H1 (cell line): ENCODE data around the gene CCDC71L. TPM values are rescaled to one million over a fixed set of nuclear protein-coding genes. Genes with fewer than 3 reads are reported as not detected.

Source experiments
- CTCF ChIA-PET: fragments of 300-600 bp; sonication (Branson Sonifier 250); formaldehyde crosslinking; loops from one replicate; lab custom pipeline; 2021; ENCODE audit not compliant: partially characterized antibody; lab: Charles Lee
- POLR2A ChIA-PET: fragments of 300-600 bp; sonication (Branson Sonifier 250); formaldehyde crosslinking; loops from one replicate; lab custom pipeline; 2021; ENCODE audit warnings: inconsistent platforms; ENCODE audit not compliant: partially characterized antibody; lab: Charles Lee
- DNase-seq, 2 experiments: peaks; one replicate each; pipeline versions ENCODE4 v3.0.0 to v3.0.0-alpha.2; 2010 to 2022; ENCODE audit warnings: low spot score in 2 of 2, low read depth in 1 of 2, mixed read lengths in 1 of 2
- FAIRE-seq: peaks from 2 replicates; lab custom pipeline; 2011; peaks lifted over from hg19 to GRCh38; lab: Jason Lieb, UNC
- H2AFZ ChIP-seq: 2 replicates; pipeline ENCODE4 v1.8.1; 2012; ENCODE audit warnings: low read length, inconsistent platforms
- H2AK5ac ChIP-seq: 2 replicates; pipeline ENCODE4 v1.6.1; 2013; ENCODE audit warnings: low read depth, low read length
- H2BK120ac ChIP-seq: replicated peaks from 2 replicates; pipeline ENCODE3; 2013; ENCODE audit warnings: low read depth, low read length, inconsistent platforms
- H2BK12ac ChIP-seq: 2 replicates; pipeline ENCODE4 v1.6.1; 2013; ENCODE audit warnings: low read depth, low read length
- H2BK15ac ChIP-seq: 2 replicates; pipeline ENCODE4 v1.6.1; 2013; ENCODE audit warnings: low read length
- H2BK20ac ChIP-seq: 2 replicates; pipeline ENCODE4 v1.6.1; 2013; ENCODE audit warnings: low read length
- H2BK5ac ChIP-seq: 2 replicates; pipeline ENCODE4 v1.6.1; 2013; ENCODE audit warnings: low read depth, low read length
- H3K14ac ChIP-seq: 2 replicates; pipeline ENCODE4 v1.6.1; 2013; ENCODE audit warnings: inconsistent platforms; ENCODE audit not compliant: insufficient read length
- H3K18ac ChIP-seq: 2 replicates; pipeline ENCODE4 v1.6.1; 2013; ENCODE audit warnings: low read length; ENCODE audit errors: extremely low read depth
- H3K23ac ChIP-seq: 2 replicates; pipeline ENCODE4 v1.6.1; 2013; ENCODE audit warnings: inconsistent platforms; ENCODE audit not compliant: insufficient read length
- H3K23me2 ChIP-seq: 2 replicates; pipeline ENCODE4 v1.6.1; 2013; ENCODE audit warnings: low read depth, low read length
- H3K27ac ChIP-seq: 2 replicates; pipeline ENCODE4 v1.6.1; 2011; ENCODE audit warnings: low read depth, low read length, inconsistent platforms
- H3K27me3 ChIP-seq, 4 experiments: replicated peaks in 1 of 4; 1 replicate in 1 of 4; 2 replicates in 3 of 4; pipeline versions ENCODE4 v1.6.1 to v1.8.1; 2011 to 2013; ENCODE audit warnings: low read length in 3 of 4, mild to moderate bottlenecking in 3 of 4, inconsistent platforms in 2 of 4, mixed read lengths in 2 of 4, moderate library complexity in 1 of 4; ENCODE audit not compliant: control insufficient read depth in 3 of 4, insufficient read depth in 3 of 4; ENCODE audit errors: extremely low read depth in 1 of 4
- H3K36me3 ChIP-seq, 4 experiments: 2 replicates each; pipeline versions ENCODE4 v1.6.1 to v1.8.1; 2011 to 2013; ENCODE audit warnings: mild to moderate bottlenecking in 4 of 4, low read length in 3 of 4, moderate library complexity in 2 of 4, control low read depth in 1 of 4, inconsistent platforms in 1 of 4; ENCODE audit not compliant: insufficient read depth in 4 of 4, control insufficient read depth in 2 of 4
- H3K4ac ChIP-seq: replicated peaks from 2 replicates; pipeline ENCODE3; 2013; ENCODE audit warnings: low read length, low read depth, mixed read lengths, inconsistent platforms; ENCODE audit not compliant: insufficient read length
- H3K4me1 ChIP-seq, 4 experiments: replicated peaks in 1 of 4; 1 replicate in 1 of 4; 2 replicates in 3 of 4; pipeline versions ENCODE4 v1.6.1 to v1.8.1; 2011 to 2013; ENCODE audit warnings: low read length in 3 of 4, inconsistent platforms in 2 of 4, mixed read lengths in 1 of 4; ENCODE audit not compliant: insufficient read depth in 4 of 4, control insufficient read depth in 3 of 4
- H3K4me2 ChIP-seq, 2 experiments: 2 replicates each; pipeline versions ENCODE4 v1.6.1 to v1.8.1; 2011 to 2013; ENCODE audit warnings: low read depth in 2 of 2, low read length in 2 of 2, control low read depth in 1 of 2, inconsistent platforms in 1 of 2, mild to moderate bottlenecking in 1 of 2; ENCODE audit not compliant: insufficient read depth in 1 of 2
- H3K4me3 ChIP-seq, 4 experiments: fragments of 200-600, 300-600 bp in 1 of 4; sonication (generic), shearing (Covaris generic), sonication (Bioruptor Twin) in 1 of 4; 2 replicates each; pipeline versions ENCODE4 v1.5.1 to v1.8.1; 2011 to 2016; ENCODE audit warnings: low read length in 4 of 4, low read depth in 3 of 4, control low read depth in 2 of 4, inconsistent platforms in 2 of 4, mild to moderate bottlenecking in 2 of 4, mixed read lengths in 1 of 4, moderate library complexity in 1 of 4; ENCODE audit not compliant: insufficient read depth in 2 of 4; ENCODE audit errors: extremely low read depth in 1 of 4
- H3K56ac ChIP-seq: replicated peaks from 2 replicates; pipeline ENCODE3; 2013; ENCODE audit warnings: low read depth, mild to moderate bottlenecking, mixed read lengths, low read length, inconsistent platforms; ENCODE audit not compliant: insufficient read length
- H3K79me1 ChIP-seq: 2 replicates; pipeline ENCODE4 v1.6.1; 2013; ENCODE audit warnings: low read depth, low read length, control low read depth
- H3K79me2 ChIP-seq, 2 experiments: 2 replicates each; pipeline versions ENCODE4 v1.6.1 to v1.8.1; 2012 to 2013; ENCODE audit warnings: low read length in 2 of 2, mild to moderate bottlenecking in 2 of 2, inconsistent platforms in 1 of 2; ENCODE audit not compliant: insufficient read depth in 2 of 2, control insufficient read depth in 1 of 2
- H3K9ac ChIP-seq, 4 experiments: replicated peaks in 1 of 4; 1 replicate in 1 of 4; 2 replicates in 3 of 4; pipeline versions ENCODE4 v1.6.1 to v1.8.1; 2011 to 2013; ENCODE audit warnings: low read depth in 3 of 4, low read length in 3 of 4, control low read depth in 2 of 4, mild to moderate bottlenecking in 2 of 4, moderate library complexity in 2 of 4, inconsistent platforms in 1 of 4; ENCODE audit errors: extremely low read depth in 1 of 4
- H3K9me3 ChIP-seq, 2 experiments: 2 replicates each; pipeline versions ENCODE4 v1.6.1 to v1.8.1; 2012 to 2013; ENCODE audit warnings: mild to moderate bottlenecking in 2 of 2, moderate library complexity in 2 of 2, control low read depth in 1 of 2, inconsistent platforms in 1 of 2, low read depth in 1 of 2, low read length in 1 of 2, mixed read lengths in 1 of 2; ENCODE audit not compliant: insufficient read depth in 2 of 2
- H4K20me1 ChIP-seq, 2 experiments: replicated peaks in 1 of 2; 2 replicates each; pipeline versions ENCODE3 to v1.8.1; 2011 to 2013; ENCODE audit warnings: inconsistent platforms in 2 of 2, low read length in 2 of 2, mild to moderate bottlenecking in 1 of 2; ENCODE audit not compliant: insufficient read depth in 2 of 2, control insufficient read depth in 1 of 2
- H4K5ac ChIP-seq: 2 replicates; pipeline ENCODE4 v1.6.1; 2013; ENCODE audit warnings: low read length, low read depth, mixed read lengths, inconsistent platforms; ENCODE audit not compliant: insufficient read length
- H4K8ac ChIP-seq: 2 replicates; pipeline ENCODE4 v1.8.0; 2013; ENCODE audit warnings: mild to moderate bottlenecking, moderate library complexity, low read length, inconsistent platforms; ENCODE audit not compliant: insufficient read depth; ENCODE audit errors: extremely low read depth
- H4K91ac ChIP-seq: replicated peaks from 2 replicates; pipeline ENCODE3; 2013; ENCODE audit warnings: low read length, mixed read lengths, inconsistent platforms; ENCODE audit not compliant: insufficient read length
- CBX8 ChIP-seq: fragments of 300-800, 300-1000 bp; sonication (generic); IDR thresholded peaks from 2 replicates; pipeline ENCODE4 v1.7.1; 2016; ENCODE audit warnings: low read depth, low read length, borderline replicate concordance
- CHD2 ChIP-seq: IDR thresholded peaks from 2 replicates; pipeline ENCODE4 v1.6.1; 2012; ENCODE audit warnings: low read length, improper control_type of control experiment
- CTBP2 ChIP-seq: IDR thresholded peaks from 2 replicates; pipeline ENCODE4 v1.7.0; 2011; ENCODE audit warnings: borderline replicate concordance, mild to moderate bottlenecking, moderate library complexity, mixed read lengths, low read length; ENCODE audit not compliant: insufficient read depth, insufficient read length
- GABPA ChIP-seq: IDR thresholded peaks from 2 replicates; pipeline ENCODE4 v1.6.1; 2011; ENCODE audit warnings: mild to moderate bottlenecking, low read length, moderate library complexity, borderline replicate concordance; ENCODE audit not compliant: insufficient read depth
- JUND ChIP-seq: IDR thresholded peaks from 2 replicates; pipeline ENCODE4 v1.6.1; 2011; ENCODE audit warnings: mild to moderate bottlenecking, improper control_type of control experiment, low read length
- SAP30 ChIP-seq: fragments of 300-600 bp; sonication (generic); IDR thresholded peaks from 2 replicates; pipeline ENCODE4 v1.7.1; 2012; ENCODE audit warnings: low read length, moderate library complexity, mild to moderate bottlenecking, inconsistent platforms; ENCODE audit not compliant: insufficient read depth, insufficient replicate concordance
- SIN3A ChIP-seq, 2 experiments: IDR thresholded peaks in 1 of 2; conservative IDR thresholded peaks in 1 of 2; 2 replicates each; pipeline ENCODE4 v1.6.1; 2011 to 2012; ENCODE audit warnings: low read length in 2 of 2, improper control_type of control experiment in 1 of 2, low read depth in 1 of 2, mild to moderate bottlenecking in 1 of 2
- SP1 ChIP-seq: IDR thresholded peaks from 2 replicates; pipeline ENCODE4 v1.6.1; 2011; ENCODE audit warnings: low read depth, low read length
- WGBS, 2 experiments: shearing (Covaris generic) in 1 of 2; methylation state at CpG; one replicate each; pipeline versions ENCODE4 v1.1.6 to v1.1.7; 2013 to 2015; ENCODE audit warnings: low lambda C conversion rate in 2 of 2, mixed read lengths in 2 of 2, inconsistent platforms in 1 of 2, low coverage in 1 of 2, missing lambda C conversion rate in 1 of 2; ENCODE audit not compliant: insufficient replicate concordance in 2 of 2, insufficient coverage in 1 of 2, insufficient read length in 1 of 2; ENCODE audit errors: extremely low coverage in 1 of 2, missing lambda C conversion rate in 1 of 2; 5-methylcytosine and 5-hydroxymethylcytosine counted together
- polyA plus RNA-seq, 7 experiments: library from polyadenylated mRNA; depleted of rRNA in 3 of 7; stranded (reverse) in 5 of 7; unstranded in 2 of 7; fragments of >200 nt in 5 of 7; fragments of 200-250 nt in 2 of 7; gene quantifications; 1 replicate in 5 of 7; 2 replicates in 1 of 7; 4 replicates in 1 of 7; pipeline versions ENCODE4 v1.2.1 to v1.2.3, GENCODE V29; 2011 to 2013; ENCODE audit warnings: missing spikeins in 2 of 7, mixed read lengths in 2 of 7
- total RNA-seq: library from RNA; stranded (reverse); fragmentation: NEBNext Ultra II Directional; extraction: Animal tissue kit (Norgen Biotek cat#: 25700); gene quantifications from 2 replicates; pipeline ENCODE4 v1.2.1, GENCODE V29; 2021

The CCDC71L gene
- total and polyA plus RNA-seq, 2 of the 8 experiments (the other 6 are each of a cell fraction or from before 2014, with no cell fraction given) = 12.5 to 16.7 TPM

- 90% methylated on average over 2 of the region's 2 CpGs; no CpG with 5 or more reads in 1 of the 2 experiments for WGBS, 2 experiments
- Histone ChIP-seq H2AK5ac (no peak overlapping the region), H4K5ac (no peak overlapping the region), H3K4ac (no peak overlapping the region), H2BK5ac (no peak overlapping the region), H3K4me3 (no peak overlapping the region), H3K23ac (no peak overlapping the region), H3K56ac (no peak overlapping the region), H2BK120ac (no peak overlapping the region), H3K4me1 (no peaks in the 10 kb centered on the region; a peak in 1 of 7 replicates), H2BK20ac (no peak overlapping the region), H3K14ac (no peak overlapping the region), H2BK15ac (no peak overlapping the region), H4K20me1 (no peaks in the 10 kb centered on the region), H3K36me3 (no peaks in the 10 kb centered on the region), H3K27me3 (no peaks in the 10 kb centered on the region; a peak in 1 of 7 replicates), H4K91ac (no peak overlapping the region), H3K27ac (no peak overlapping the region), H3K79me1 (no peaks in the 10 kb centered on the region), H3K9me3 (no peaks in the 10 kb centered on the region), H3K18ac (no peak overlapping the region), H3K23me2 (no peaks in the 10 kb centered on the region), H2AFZ (no peak overlapping the region), H3K79me2 (no peaks in the 10 kb centered on the region), H3K9ac (no peak overlapping the region), H2BK12ac (no peak overlapping the region), H3K4me2 (no peak overlapping the region), H4K8ac (no peak overlapping the region)
- ChIA-PET CTCF (no interaction called here), POLR2A (no interaction called here)
- TF ChIP-seq JUND = no peak
- no peak for TF ChIP-seq SP1
- no peak for TF ChIP-seq CBX8
- TF ChIP-seq CHD2 = no peak
- no peak for TF ChIP-seq SIN3A (conservative IDR thresholded peaks at IDR 0.05 in 1 of 2, IDR thresholded peaks at IDR 0.05 in 1 of 2; ENCODE audit: low read depth in 1 of 2, low read length in 2 of 2)
- TF ChIP-seq GABPA = no peak
- TF ChIP-seq SAP30 = no peak
- TF ChIP-seq CTBP2 = no peak
- DNase-seq (no peak), FAIRE-seq (no peak)
Observed at GRCh38 chr7:106614751-106615150, 46.2 kb downstream of the CCDC71L start.
